Mesendoderm (in vitro differentiated cells): ENCODE data around the gene SLAIN2.

Experiments used
- DNase-seq: peaks from one replicate; pipeline ENCODE4 v3.0.0; 2013
- H2AK5ac ChIP-seq: 2 replicates; pipeline ENCODE4 v1.6.1; 2013; ENCODE audit warnings: low read length, inconsistent platforms
- H2BK120ac ChIP-seq: 2 replicates; pipeline ENCODE4 v1.6.1; 2013; ENCODE audit warnings: low read depth, mild to moderate bottlenecking, low read length, moderate library complexity, mixed read lengths
- H2BK15ac ChIP-seq: replicated peaks from 2 replicates; pipeline ENCODE4 v1.6.1; 2013; ENCODE audit warnings: low read depth, mild to moderate bottlenecking, moderate library complexity
- H2BK5ac ChIP-seq: 2 replicates; pipeline ENCODE4 v1.6.1; 2013; ENCODE audit warnings: low read length, inconsistent platforms
- H3K18ac ChIP-seq: 2 replicates; pipeline ENCODE4 v1.6.1; 2013; ENCODE audit warnings: mild to moderate bottlenecking, low read length, mixed read lengths
- H3K23ac ChIP-seq: one replicate; pipeline ENCODE4 v1.6.1; 2013; ENCODE audit warnings: low read length
- H3K27ac ChIP-seq: 2 replicates; pipeline ENCODE4 v1.5.1; 2013; ENCODE audit warnings: low read depth, mild to moderate bottlenecking, inconsistent platforms, low read length, moderate library complexity
- H3K27me3 ChIP-seq: 2 replicates; pipeline ENCODE4 v1.6.1; 2013; ENCODE audit warnings: low read length, control low read depth, mild to moderate bottlenecking, inconsistent platforms; ENCODE audit not compliant: insufficient read depth, poor library complexity
- H3K36me3 ChIP-seq: 2 replicates; pipeline ENCODE4 v1.6.1; 2013; ENCODE audit warnings: low read length, inconsistent platforms; ENCODE audit not compliant: control insufficient read depth, insufficient read depth
- H3K4ac ChIP-seq: one replicate; pipeline ENCODE4 v1.6.1; 2013; ENCODE audit warnings: low read depth, mild to moderate bottlenecking, low read length, moderate library complexity
- H3K4me1 ChIP-seq: 2 replicates; pipeline ENCODE4 v1.6.1; 2013; ENCODE audit warnings: low read depth, low read length, inconsistent platforms; ENCODE audit not compliant: control insufficient read depth
- H3K4me2 ChIP-seq: 2 replicates; pipeline ENCODE4 v1.6.1; 2013; ENCODE audit warnings: low read length
- H3K4me3 ChIP-seq: 2 replicates; pipeline ENCODE4 v1.5.1; 2013; ENCODE audit warnings: mild to moderate bottlenecking, low read length
- H3K56ac ChIP-seq: one replicate; pipeline ENCODE4 v1.6.1; 2013; ENCODE audit warnings: low read length
- H3K79me1 ChIP-seq: 2 replicates; pipeline ENCODE4 v1.6.1; 2013; ENCODE audit warnings: low read length, inconsistent platforms
- H3K79me2 ChIP-seq: 2 replicates; pipeline ENCODE4 v1.6.1; 2013; ENCODE audit warnings: mild to moderate bottlenecking, low read length; ENCODE audit not compliant: control insufficient read depth, insufficient read depth
- H3K9ac ChIP-seq: 2 replicates; pipeline ENCODE4 v1.6.1; 2013; ENCODE audit warnings: low read length, inconsistent platforms
- H4K5ac ChIP-seq: one replicate; pipeline ENCODE4 v1.6.1; 2013; ENCODE audit warnings: low read length
- H4K8ac ChIP-seq: one replicate; pipeline ENCODE4 v1.6.1; 2013; ENCODE audit warnings: low read depth, mild to moderate bottlenecking, control low read depth, low read length, moderate library complexity
- WGBS: extraction: QIAGEN DNeasy Blood & Tissue Kit; methylation state at CpG from one replicate; pipeline ENCODE4 v1.1.7; 2013; ENCODE audit warnings: low lambda C conversion rate, missing lambda C conversion rate; ENCODE audit not compliant: insufficient coverage; ENCODE audit errors: extremely low coverage; 5-methylcytosine and 5-hydroxymethylcytosine counted together

Gene SLAIN2

GRCh38 chr4:48329976-48330375, 11.4 kb upstream of the SLAIN2 start:
- Histone ChIP-seq H3K27ac (no peak overlapping the region), H4K5ac (no peak overlapping the region)

DNA sequence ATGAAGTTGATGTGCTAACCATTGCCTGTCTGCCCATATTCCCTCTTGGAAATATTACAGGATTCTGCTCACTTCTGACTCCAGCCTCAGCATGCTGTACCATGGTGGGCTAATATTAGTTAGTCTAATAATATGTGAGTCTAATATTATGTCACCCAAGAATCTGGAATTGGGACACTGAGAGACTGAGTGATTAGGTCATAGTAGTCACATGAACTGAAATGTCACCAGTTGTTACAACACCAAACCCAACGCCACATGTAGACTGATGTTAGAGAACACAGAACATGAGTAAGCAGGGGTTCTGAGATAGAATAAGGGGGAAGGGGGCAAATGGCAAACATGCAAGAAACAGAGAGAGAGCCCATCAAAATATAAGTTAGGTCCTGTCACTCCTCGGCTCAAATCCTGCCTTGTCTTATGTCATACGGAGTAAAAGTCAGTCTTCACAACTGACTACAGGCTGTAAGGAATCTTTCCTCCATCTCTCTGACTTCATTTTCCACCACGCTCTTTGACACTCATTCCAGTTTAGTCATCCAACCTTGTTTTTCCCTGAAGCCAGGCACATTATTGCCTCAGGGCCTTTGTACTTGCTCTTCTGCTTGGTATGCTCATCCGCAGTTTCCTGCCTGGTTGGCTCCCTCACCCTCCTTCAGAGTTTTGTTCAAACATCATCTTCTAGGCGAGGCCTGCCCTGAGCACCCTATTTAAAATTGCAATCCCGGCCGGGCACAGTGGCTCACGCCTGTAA, 9.6 kb upstream of the SLAIN2 start:
- DNase-seq: no peak
- Histone ChIP-seq H3K27me3 (no peaks in the 10 kb centered on the region), H3K56ac (no peak overlapping the region), H2BK120ac (no peak overlapping the region), H2BK15ac (no peak overlapping the region), H4K8ac (no peak overlapping the region), H3K4me1 (no peaks in the 10 kb centered on the region), H3K4ac (no peak overlapping the region), H3K4me3 (no peak overlapping the region), H3K79me2 (no peaks in the 10 kb centered on the region), H3K9ac (no peak overlapping the region), H3K18ac (no peak overlapping the region), H3K23ac (no peak overlapping the region), H3K36me3 (no peaks in the 10 kb centered on the region), H2AK5ac (no peak overlapping the region), H3K4me2 (no peak overlapping the region), H3K79me1 (no peaks in the 10 kb centered on the region), H4K5ac (no peak overlapping the region), H3K27ac (no peak overlapping the region), H2BK5ac (no peak overlapping the region)
- WGBS: no CpG with 5 or more reads among the region's 9 CpGs

More at GRCh38 chr4:48329976-48330375, 11.4 kb upstream of the SLAIN2 start:
- Histone ChIP-seq H3K36me3 (no peaks in the 10 kb centered on the region), H3K9ac (no peak overlapping the region), H3K4ac (no peak overlapping the region), H3K18ac (no peak overlapping the region), H3K79me1 (no peaks in the 10 kb centered on the region), H2AK5ac (no peak overlapping the region), H3K27me3 (no peaks in the 10 kb centered on the region), H3K4me1 (no peaks in the 10 kb centered on the region), H2BK120ac (no peak overlapping the region), H4K8ac (no peak overlapping the region), H3K4me2 (no peak overlapping the region), H3K79me2 (no peaks in the 10 kb centered on the region), H2BK15ac (no peak overlapping the region), H3K23ac (no peak overlapping the region), H3K4me3 (no peak overlapping the region), H2BK5ac (no peak overlapping the region), H3K56ac (no peak overlapping the region)
- no peak for DNase-seq

DNA sequence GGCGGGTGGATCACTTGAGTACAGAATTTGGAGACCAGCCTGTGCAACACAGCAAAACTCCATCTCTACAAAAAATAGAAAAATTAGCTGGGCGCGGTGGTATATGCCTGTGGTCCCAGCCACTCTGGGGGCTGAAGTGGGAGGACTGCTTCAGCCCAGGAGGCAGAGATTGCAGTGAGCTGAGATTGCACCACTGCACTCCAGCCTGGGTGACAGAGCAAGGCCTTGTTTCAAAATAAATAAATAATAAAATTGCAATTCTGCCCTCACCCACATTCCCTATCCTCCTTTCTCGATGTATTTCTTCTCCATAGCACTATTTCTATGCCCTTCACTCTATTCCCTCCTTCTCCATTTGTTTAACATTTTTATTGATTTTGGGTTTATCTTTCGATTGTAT, 8.7 kb upstream of the SLAIN2 start:
- no peak for DNase-seq
- no peak overlapping the region for H2AK5ac ChIP-seq
- H2BK5ac ChIP-seq: no peak overlapping the region
- no peaks in the 10 kb centered on the region for H3K4me1 ChIP-seq
- H3K79me1 ChIP-seq: no peaks in the 10 kb centered on the region
- no CpG with 5 or more reads among the region's 5 CpGs for WGBS
- no peak overlapping the region for H3K9ac ChIP-seq
- no peak overlapping the region for H3K4me2 ChIP-seq
- no peak overlapping the region for H4K5ac ChIP-seq
- H3K27me3 ChIP-seq: no peaks in the 10 kb centered on the region
- H4K8ac ChIP-seq: no peak overlapping the region
- no peak overlapping the region for H3K23ac ChIP-seq
- no peaks in the 10 kb centered on the region for H3K36me3 ChIP-seq
- no peak overlapping the region for H3K4me3 ChIP-seq
- H3K4ac ChIP-seq: no peak overlapping the region
- H2BK15ac ChIP-seq: no peak overlapping the region
- H3K56ac ChIP-seq: no peak overlapping the region
- no peaks in the 10 kb centered on the region for H3K79me2 ChIP-seq
- H2BK120ac ChIP-seq: no peak overlapping the region
- no peak overlapping the region for H3K27ac ChIP-seq
- H3K18ac ChIP-seq: no peak overlapping the region

- no peaks in the 10 kb centered on the region for H3K79me1 ChIP-seq
- no peak overlapping the region for H3K4me2 ChIP-seq
- H2BK120ac ChIP-seq: no peak overlapping the region
- H3K36me3 ChIP-seq: no peaks in the 10 kb centered on the region
- H3K9ac ChIP-seq: no peak overlapping the region
- no peaks in the 10 kb centered on the region for H3K4me1 ChIP-seq
- no peak overlapping the region for H2BK5ac ChIP-seq
- no CpG with 5 or more reads among the region's 3 CpGs for WGBS
- no peak overlapping the region for H3K4me3 ChIP-seq
- DNase-seq: no peak
- H3K79me2 ChIP-seq: no peaks in the 10 kb centered on the region
- H3K27ac ChIP-seq: no peak overlapping the region
- no peak overlapping the region for H3K23ac ChIP-seq
- no peak overlapping the region for H2BK15ac ChIP-seq
- no peak overlapping the region for H3K18ac ChIP-seq
- no peak overlapping the region for H4K5ac ChIP-seq
- H3K27me3 ChIP-seq: no peaks in the 10 kb centered on the region
- no peak overlapping the region for H3K56ac ChIP-seq
- no peak overlapping the region for H4K8ac ChIP-seq
- H2AK5ac ChIP-seq: no peak overlapping the region
- no peak overlapping the region for H3K4ac ChIP-seq
Observed at GRCh38 chr4:48333587-48333986, 7.7 kb upstream of the SLAIN2 start.

DNA sequence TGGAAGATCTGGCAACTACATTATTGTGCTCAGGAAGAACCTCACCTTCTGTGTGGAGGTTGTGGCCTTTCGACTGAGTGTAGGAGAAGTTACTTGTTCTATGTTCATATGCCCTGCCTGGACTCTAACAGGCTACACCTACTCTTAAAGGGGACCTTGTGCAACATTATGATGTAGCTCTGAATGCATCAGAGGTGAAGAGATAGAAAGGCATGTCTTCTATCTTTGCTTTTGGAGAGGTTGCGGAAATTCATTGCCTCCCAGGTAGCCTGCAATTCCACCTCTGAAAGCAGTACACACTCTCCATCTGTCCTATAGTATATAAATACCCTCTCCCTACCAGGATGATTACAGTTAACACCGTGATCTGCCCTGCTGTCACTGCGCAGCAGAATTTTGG, 7.1 kb upstream of the SLAIN2 start:
- no peak overlapping the region for H2BK5ac ChIP-seq
- H3K56ac ChIP-seq: no peak overlapping the region
- no peaks in the 10 kb centered on the region for H3K4me1 ChIP-seq
- WGBS: no CpG with 5 or more reads among the region's 4 CpGs
- H3K27me3 ChIP-seq: no peaks in the 10 kb centered on the region
- no peak overlapping the region for H3K4me2 ChIP-seq
- DNase-seq: no peak
- H3K4ac ChIP-seq: no peak overlapping the region
- H3K36me3 ChIP-seq: no peaks in the 10 kb centered on the region
- no peak overlapping the region for H3K18ac ChIP-seq
- H4K5ac ChIP-seq: no peak overlapping the region
- no peak overlapping the region for H3K9ac ChIP-seq
- H2BK120ac ChIP-seq: no peak overlapping the region
- no peak overlapping the region for H3K4me3 ChIP-seq
- no peak overlapping the region for H2AK5ac ChIP-seq
- no peak overlapping the region for H4K8ac ChIP-seq
- H2BK15ac ChIP-seq: no peak overlapping the region
- H3K23ac ChIP-seq: no peak overlapping the region
- H3K79me2 ChIP-seq: no peaks in the 10 kb centered on the region
- no peaks in the 10 kb centered on the region for H3K79me1 ChIP-seq
- H3K27ac ChIP-seq: no peak overlapping the region

DNA sequence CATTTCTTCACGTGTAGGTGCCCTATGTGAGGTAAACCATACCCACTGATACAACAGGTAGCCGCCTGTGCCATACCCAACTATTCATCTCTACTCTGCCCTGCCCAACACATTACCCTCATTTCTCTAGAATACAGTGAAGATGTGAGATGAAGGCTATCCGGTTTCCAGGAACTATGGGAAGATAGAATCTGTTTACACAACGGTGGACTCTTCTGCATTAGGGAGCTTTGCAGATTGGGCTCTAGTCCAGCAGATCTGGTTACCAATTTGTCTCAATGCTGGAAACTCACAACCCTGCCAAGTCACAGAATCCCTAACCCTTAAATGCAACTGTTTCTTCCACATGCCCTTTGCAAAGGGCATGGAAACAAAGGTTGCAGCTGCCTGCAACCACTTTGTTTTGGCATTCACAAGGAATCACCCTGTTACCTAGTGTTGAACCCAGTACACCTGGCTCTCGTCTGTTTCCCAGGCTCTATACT, 6.4 kb upstream of the SLAIN2 start:
- H3K56ac ChIP-seq: no peak overlapping the region
- H2BK15ac ChIP-seq: no peak overlapping the region
- H4K8ac ChIP-seq: no peak overlapping the region
- H3K4me3 ChIP-seq: no peak overlapping the region
- no peaks in the 10 kb centered on the region for H3K27me3 ChIP-seq
- no peak overlapping the region for H3K27ac ChIP-seq
- H3K4me1 ChIP-seq: no peaks in the 10 kb centered on the region
- H3K18ac ChIP-seq: no peak overlapping the region
- H3K79me1 ChIP-seq: no peaks in the 10 kb centered on the region
- WGBS: no CpG with 5 or more reads among the region's 5 CpGs
- H3K79me2 ChIP-seq: no peaks in the 10 kb centered on the region
- H3K23ac ChIP-seq: no peak overlapping the region
- H3K4me2 ChIP-seq: no peak overlapping the region
- no peak overlapping the region for H2BK120ac ChIP-seq
- H4K5ac ChIP-seq: no peak overlapping the region
- H3K4ac ChIP-seq: no peak overlapping the region
- no peak overlapping the region for H2AK5ac ChIP-seq
- no peak for DNase-seq
- no peak overlapping the region for H3K9ac ChIP-seq
- H2BK5ac ChIP-seq: no peak overlapping the region
- H3K36me3 ChIP-seq: no peaks in the 10 kb centered on the region
